Body of pancreas (tissue), 4 donors: ENCODE results near the gene NEO1.

Experiments
- CTCF ChIP-seq, 7 experiments: fragments of 450-650 bp in 4 of 7; fragments of 200-600 bp in 3 of 7; sonication (generic) in 3 of 7; IDR thresholded peaks; one replicate each; pipeline ENCODE4 v1.5.1; 2016 to 2019; ENCODE audit warnings: antibody characterized with exemption in 7 of 7
- POLR2A ChIP-seq, 3 donors: fragments of 450-650 bp; IDR thresholded peaks; one replicate each; pipeline ENCODE4 v1.6.1; 2016; ENCODE audit warnings: antibody characterized with exemption in 3 of 3, mild to moderate bottlenecking in 2 of 3

DNA sequence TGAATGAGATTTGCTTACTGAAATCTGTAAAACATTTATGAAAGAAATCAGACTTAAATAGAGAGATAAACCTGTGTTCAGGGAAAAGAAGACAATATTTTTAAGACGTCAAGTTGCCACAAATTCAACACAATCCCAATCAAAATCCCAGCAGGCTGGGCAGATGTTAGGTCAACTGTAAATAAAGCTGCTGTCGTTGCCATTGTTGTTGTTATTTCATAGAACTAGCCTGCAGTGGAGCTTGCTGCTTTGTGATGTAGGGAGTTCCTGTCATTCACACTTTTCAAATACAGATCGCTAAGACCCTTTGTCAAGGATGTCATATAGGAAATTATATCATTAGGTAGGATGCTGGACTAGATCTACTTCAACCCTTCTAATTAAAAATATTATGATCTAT lies 123.1 kb downstream of the NEO1 start:
- TF ChIP-seq CTCF (IDR thresholded peaks at IDR 0.05) = no peak
- TF ChIP-seq POLR2A (IDR thresholded peaks at IDR 0.05) = no peak
